HL-60 (cell line): Measurements from ENCODE around the gene SETMAR.

Experiments used
- CTCF ChIP-seq: IDR thresholded peaks from one replicate; pipeline ENCODE4 v1.5.1; 2011; ENCODE audit warnings: low read length, control low read depth, inconsistent platforms; ENCODE audit not compliant: insufficient read depth
- GABPA ChIP-seq: IDR thresholded peaks from 2 replicates; pipeline ENCODE4 v1.6.1; 2012; ENCODE audit warnings: low read depth
- POLR2AphosphoS5 ChIP-seq: IDR thresholded peaks from 2 replicates; pipeline ENCODE4 v1.6.1; 2012; ENCODE audit warnings: low read depth
- REST ChIP-seq: IDR thresholded peaks from 2 replicates; pipeline ENCODE4 v1.6.1; 2012; ENCODE audit warnings: low read depth; ENCODE audit not compliant: insufficient replicate concordance
- SPI1 ChIP-seq: IDR thresholded peaks from 2 replicates; pipeline ENCODE4 v1.6.1; 2012; ENCODE audit warnings: low read depth, mild to moderate bottlenecking, borderline replicate concordance

GRCh38 chr3:4323246-4324027, 20.3 kb downstream of the SETMAR start:
- TF ChIP-seq CTCF (no peak), SPI1 (no peak), POLR2AphosphoS5 (no peak), REST (no peak), GABPA (no peak)
